Activated naive CD4-positive, alpha-beta T cell treated with anti-CD3 and anti-CD28 coated beads, Interleukin-2, amount 10 ng/mL, durations not matched to agents 7 days and 5 days (primary cell): Measurements from ENCODE around the gene ABHD2.
"Not testable (repeated sequence)": the region's sequence is repeated elsewhere in the genome, so short reads cannot be mapped to it uniquely, and the experiment has no call there.

Source experiments
- CTCF ChIA-PET: fragments of 350-600 bp; sonication (Branson Sonifier 250); formaldehyde crosslinking; loops from one replicate; lab custom pipeline; 2021; ENCODE audit warnings: antibody characterized with exemption; lab: Charles Lee
- DNase-seq: peaks from one replicate; pipeline ENCODE4 v3.0.0-alpha.2; 2020
- H3K27ac Mint-ChIP-seq: one replicate; pipeline ENCODE4 v1.8.0; 2021; ENCODE audit warnings: mild to moderate bottlenecking, moderate library complexity, mixed read lengths
- H3K27me3 Mint-ChIP-seq: one replicate; pipeline ENCODE4 v1.8.0; 2021; ENCODE audit warnings: mild to moderate bottlenecking, mixed read lengths
- H3K36me3 Mint-ChIP-seq: one replicate; pipeline ENCODE4 v1.8.0; 2021; ENCODE audit warnings: mixed read lengths
- H3K4me1 Mint-ChIP-seq: one replicate; pipeline ENCODE4 v1.8.0; 2021; ENCODE audit warnings: mixed read lengths
- H3K4me3 Mint-ChIP-seq: one replicate; pipeline ENCODE4 v1.8.0; 2021; ENCODE audit warnings: mild to moderate bottlenecking, moderate library complexity, mixed read lengths
- H3K9me3 Mint-ChIP-seq: one replicate; pipeline ENCODE4 v1.8.0; 2021; ENCODE audit warnings: mixed read lengths

Gene ABHD2, protein sequence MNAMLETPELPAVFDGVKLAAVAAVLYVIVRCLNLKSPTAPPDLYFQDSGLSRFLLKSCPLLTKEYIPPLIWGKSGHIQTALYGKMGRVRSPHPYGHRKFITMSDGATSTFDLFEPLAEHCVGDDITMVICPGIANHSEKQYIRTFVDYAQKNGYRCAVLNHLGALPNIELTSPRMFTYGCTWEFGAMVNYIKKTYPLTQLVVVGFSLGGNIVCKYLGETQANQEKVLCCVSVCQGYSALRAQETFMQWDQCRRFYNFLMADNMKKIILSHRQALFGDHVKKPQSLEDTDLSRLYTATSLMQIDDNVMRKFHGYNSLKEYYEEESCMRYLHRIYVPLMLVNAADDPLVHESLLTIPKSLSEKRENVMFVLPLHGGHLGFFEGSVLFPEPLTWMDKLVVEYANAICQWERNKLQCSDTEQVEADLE

DNA sequence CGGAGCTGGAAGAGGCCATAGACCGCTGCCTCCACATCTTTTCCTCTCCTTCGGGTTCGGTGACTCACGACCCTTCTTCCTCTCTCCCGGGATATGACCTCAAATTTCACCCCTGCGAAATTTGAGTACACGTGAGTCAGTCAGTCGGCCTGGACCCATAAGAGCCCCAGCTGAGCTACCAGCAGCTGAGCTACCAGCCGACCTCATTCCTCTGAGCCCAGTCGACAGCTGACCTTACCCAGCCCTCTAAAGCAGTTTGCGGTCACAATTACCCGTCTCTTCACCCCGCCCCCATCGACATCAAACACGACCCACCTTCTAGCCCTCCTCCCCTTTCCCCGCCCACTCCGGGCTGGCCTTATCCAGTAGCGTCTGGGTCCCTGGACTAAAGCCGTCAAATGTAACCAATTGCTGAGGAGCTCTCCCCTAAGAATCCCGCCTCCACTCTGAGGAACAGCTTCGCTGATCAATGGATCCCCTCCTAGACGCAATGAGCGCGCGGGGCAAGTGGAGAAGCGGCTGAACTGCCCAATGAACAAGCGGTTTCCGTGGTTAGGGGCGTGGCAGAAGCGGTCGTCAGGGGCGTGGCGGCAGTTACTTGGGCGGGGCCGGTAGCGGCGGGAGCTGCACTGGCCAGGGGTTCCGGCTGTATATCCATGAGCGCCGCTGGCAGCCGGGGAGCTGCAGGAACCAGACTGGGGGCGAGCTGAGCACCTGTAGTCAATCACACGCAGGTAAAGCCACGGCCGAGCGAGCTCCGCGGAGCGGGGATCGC, at the start of gene ABHD2:
TSS of gene ABHD2 (plus strand) at position 627 of the 775 bp plus-strand sequence. CDS start 27,872 bp downstream, outside the sequence.
- Mint-ChIP-seq H3K27me3 (peaks cover 3% of the 10 kb centered on the region), H3K36me3 (peaks cover 5% of the 10 kb centered on the region), H3K27ac (peak within 1 kb of the TSS; percentile 78), H3K4me1 (peaks cover 35% of the 10 kb centered on the region), H3K9me3 (no peaks in the 10 kb centered on the region), H3K4me3 (no peak within 1 kb of the TSS)
- peak; percentile 98 for DNase-seq
- CTCF ChIA-PET, result interaction anchor here (0.9 to 5.8 kb wide), 6 partner anchors 8 to 90 kb away, joined by 3 to 35 read pairs (median 6); no protein-coding TSS in a partner anchor

DNA sequence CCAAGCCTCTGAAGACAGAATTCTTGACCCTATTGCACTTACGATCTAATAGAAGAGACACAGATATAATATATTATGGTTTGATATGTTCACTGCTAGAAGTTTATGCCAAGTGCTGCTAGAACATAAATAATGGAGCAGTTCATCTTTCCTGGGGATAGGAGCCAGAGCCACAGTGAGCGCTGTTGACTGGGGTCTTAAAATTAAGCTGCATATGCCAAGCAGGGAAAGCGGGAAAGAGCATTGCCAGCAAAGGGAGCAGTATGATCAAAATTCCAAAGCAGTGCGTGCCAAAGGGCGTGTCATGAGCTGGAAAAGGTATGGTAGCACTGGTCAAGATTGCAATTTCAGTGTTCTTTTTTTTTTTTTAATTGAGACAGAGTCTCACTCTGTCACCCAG, 49.1 kb upstream of the ABHD2 start:
- Mint-ChIP-seq H3K27ac (no peak overlapping the region), H3K36me3 (no peaks in the 10 kb centered on the region), H3K27me3 (peaks cover 42% of the 10 kb centered on the region), H3K4me3 (no peak overlapping the region), H3K9me3 (no peaks in the 10 kb centered on the region), H3K4me1 (no peaks in the 10 kb centered on the region)
- no peak for DNase-seq
- CTCF ChIA-PET, result no interaction called here

DNA sequence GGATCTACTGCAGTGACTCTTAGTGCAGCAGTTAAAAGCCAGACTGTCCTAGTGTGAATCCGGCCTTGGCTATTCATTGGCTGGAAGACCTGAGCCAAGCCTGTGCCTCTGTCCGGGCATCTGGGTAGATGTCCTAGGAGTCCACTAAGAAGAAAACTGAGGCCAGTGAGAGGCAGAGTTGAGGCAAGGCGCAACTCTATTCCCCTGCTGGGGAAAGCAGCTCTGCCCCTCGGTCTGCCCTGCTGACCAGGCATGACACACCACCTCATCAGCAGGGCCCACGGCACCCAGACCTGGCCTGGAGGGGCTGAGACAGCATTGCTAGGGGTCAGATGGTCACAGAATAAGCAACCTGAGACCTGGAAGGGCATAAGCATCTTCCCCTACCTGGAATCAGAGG, 46.7 kb upstream of the ABHD2 start:
- no peak for DNase-seq
- peaks cover 3% of the 10 kb centered on the region for H3K36me3 Mint-ChIP-seq
- peaks cover 1% of the 10 kb centered on the region for H3K9me3 Mint-ChIP-seq
- H3K27me3 Mint-ChIP-seq, result peaks cover 35% of the 10 kb centered on the region
- no peaks in the 10 kb centered on the region for H3K4me1 Mint-ChIP-seq
- no peak overlapping the region for H3K27ac Mint-ChIP-seq
- CTCF ChIA-PET, result interaction anchor here (1.7 kb wide), 1 partner anchor 137 kb away, joined by 4 read pairs; no protein-coding TSS in a partner anchor
- H3K4me3 Mint-ChIP-seq, result no peak overlapping the region

DNA sequence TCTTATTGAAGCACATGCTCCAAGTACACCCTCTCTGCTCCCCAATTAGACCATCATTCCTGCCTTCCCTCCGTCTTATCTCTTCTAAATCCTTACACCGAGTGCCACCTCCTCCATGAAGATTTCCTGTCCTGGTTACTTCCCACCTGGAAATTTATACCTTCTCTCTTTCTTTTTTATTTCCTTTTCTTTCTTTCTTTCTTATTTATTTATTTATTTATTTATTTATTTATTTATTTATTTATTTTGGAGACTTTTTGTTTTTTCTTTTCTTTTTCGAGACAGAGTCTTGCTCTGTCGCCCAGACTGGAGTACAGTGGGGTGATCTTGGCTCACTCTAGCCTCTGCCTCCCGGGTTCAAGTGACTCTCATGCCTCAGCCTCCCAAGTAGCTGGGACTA, 45.9 kb upstream of the ABHD2 start:
- no peak overlapping the region for H3K27ac Mint-ChIP-seq
- H3K27me3 Mint-ChIP-seq, result peaks cover 34% of the 10 kb centered on the region
- no peak for DNase-seq
- H3K4me1 Mint-ChIP-seq, result no peaks in the 10 kb centered on the region
- peaks cover 3% of the 10 kb centered on the region for H3K36me3 Mint-ChIP-seq
- peaks cover 2% of the 10 kb centered on the region for H3K9me3 Mint-ChIP-seq
- H3K4me3 Mint-ChIP-seq, result no peak overlapping the region
- CTCF ChIA-PET, result interaction anchor here (1.7 kb wide), 1 partner anchor 138 kb away, joined by 4 read pairs; no protein-coding TSS in a partner anchor

DNA sequence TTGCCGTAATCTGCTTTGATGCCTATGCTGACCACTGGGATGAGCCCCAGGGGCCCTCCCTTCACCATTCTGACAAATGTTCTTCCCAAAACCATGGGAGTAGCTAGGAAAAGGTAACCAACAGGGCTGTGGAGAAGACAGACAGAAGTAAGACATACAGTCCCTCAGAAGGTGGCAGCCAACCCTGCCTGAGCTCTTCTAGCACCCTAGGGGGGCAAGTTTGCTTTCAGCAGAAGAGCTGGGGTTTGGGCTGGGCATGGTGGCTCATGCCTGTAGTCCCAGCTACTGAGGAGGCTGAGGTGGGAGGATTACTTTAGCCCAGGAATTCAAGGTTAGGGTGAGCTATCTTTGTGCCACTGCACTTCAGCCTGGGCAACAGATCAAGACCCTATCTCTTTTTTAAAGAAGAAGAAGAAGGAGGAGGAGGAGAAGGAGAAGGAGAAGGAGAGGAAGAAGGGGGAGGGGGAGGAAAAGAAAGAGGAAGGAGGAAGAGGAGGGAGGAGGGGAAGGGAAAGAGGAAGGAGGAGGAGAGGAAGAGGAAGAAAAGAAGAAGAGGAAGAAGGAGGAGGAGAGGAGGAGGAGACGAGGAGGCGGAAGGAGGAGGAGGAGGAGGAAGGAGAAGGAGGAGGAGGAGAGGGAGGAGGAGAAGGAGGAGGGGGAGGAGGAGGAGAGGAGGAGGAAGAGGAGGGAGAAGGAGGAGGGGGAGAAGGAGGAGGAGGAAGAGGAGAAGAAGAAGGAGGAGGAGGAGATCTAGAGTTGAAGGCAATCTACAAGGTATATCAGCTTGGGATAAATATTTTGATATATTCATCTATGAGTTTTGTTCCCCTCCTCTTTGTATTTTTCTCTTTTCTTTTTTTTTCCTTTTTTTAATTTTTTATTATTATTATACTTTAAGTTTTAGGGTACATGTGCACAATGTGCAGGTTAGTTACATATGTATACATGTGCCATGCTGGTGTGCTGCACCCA, 44.9 kb upstream of the ABHD2 start:
- DNase-seq, result no peak
- no peak overlapping the region for H3K4me3 Mint-ChIP-seq
- no peak overlapping the region for H3K27ac Mint-ChIP-seq
- H3K9me3 Mint-ChIP-seq, result peaks cover 4% of the 10 kb centered on the region
- H3K36me3 Mint-ChIP-seq, result peaks cover 5% of the 10 kb centered on the region
- CTCF ChIA-PET, result no interaction called here
- no peaks in the 10 kb centered on the region for H3K4me1 Mint-ChIP-seq
- H3K27me3 Mint-ChIP-seq, result peaks cover 24% of the 10 kb centered on the region

DNA sequence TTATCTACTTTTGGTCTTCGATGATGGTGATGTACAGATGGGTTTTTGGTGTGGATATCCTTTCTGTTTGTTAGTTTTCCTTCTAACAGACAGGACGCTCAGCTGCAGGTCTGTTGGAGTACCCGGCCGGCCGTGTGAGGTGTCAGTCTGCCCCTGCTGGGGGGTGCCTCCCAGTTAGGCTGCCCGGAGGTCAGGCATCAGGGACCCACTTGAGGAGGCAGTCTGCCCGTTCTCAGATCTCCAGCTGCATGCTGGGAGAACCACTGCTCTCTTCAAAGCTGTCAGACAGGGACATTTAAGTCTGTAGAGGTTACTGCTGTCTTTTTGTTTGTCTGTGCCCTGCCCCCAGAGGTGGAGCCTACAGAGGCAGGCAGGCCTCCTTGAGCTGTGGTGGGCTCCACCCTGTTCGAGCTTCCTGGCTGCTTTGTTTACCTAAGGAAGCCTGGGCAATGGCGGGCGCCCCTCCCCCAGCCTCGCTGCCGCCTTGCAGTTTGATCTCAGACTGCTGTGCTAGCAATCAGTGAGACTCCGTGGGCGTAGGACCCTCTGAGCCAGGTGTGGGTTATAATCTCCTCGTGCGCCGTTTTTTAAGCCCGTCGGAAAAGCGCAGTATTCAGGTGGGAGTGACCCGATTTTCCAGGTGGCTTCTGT, 39.1 kb upstream of the ABHD2 start:
- DNase-seq, CTCF ChIA-PET, H3K27me3 Mint-ChIP-seq, H3K4me3 Mint-ChIP-seq: not testable (repeated sequence)
- H3K9me3 Mint-ChIP-seq, result peaks cover 14% of the 10 kb centered on the region
- peaks cover 16% of the 10 kb centered on the region for H3K36me3 Mint-ChIP-seq
- H3K4me1 Mint-ChIP-seq, result peaks cover 27% of the 10 kb centered on the region
- H3K27ac Mint-ChIP-seq, result peak overlapping the region; percentile 83

DNA sequence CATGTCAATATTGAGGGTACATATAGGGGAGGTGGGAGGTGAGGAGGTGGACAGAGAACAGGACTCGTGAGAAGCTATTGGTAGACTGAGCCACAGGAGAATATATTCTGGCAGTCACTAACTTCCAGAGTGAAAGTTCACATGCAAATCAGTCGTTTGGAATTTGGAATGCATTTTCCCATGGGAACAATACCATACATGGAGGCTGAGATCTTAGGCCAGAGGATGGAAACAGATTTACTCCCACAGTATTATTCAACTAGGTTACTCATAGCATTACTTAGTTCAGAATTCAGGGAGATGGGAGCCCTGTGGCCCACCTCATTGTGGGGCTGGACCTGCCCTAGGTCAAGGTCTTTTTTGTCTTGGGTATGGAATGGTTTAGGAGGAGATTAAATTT, 36.4 kb upstream of the ABHD2 start:
- peaks cover 10% of the 10 kb centered on the region for H3K27me3 Mint-ChIP-seq
- H3K36me3 Mint-ChIP-seq, result peaks cover 12% of the 10 kb centered on the region
- CTCF ChIA-PET, result interaction anchor here (1.0 to 11.8 kb wide), 4 partner anchors 120 to 427 kb away, joined by 3 to 147 read pairs (median 6); no protein-coding TSS in a partner anchor
- H3K27ac Mint-ChIP-seq, result no peak overlapping the region
- H3K9me3 Mint-ChIP-seq, result peaks cover 12% of the 10 kb centered on the region
- peaks cover 27% of the 10 kb centered on the region for H3K4me1 Mint-ChIP-seq
- DNase-seq, result no peak
- no peak overlapping the region for H3K4me3 Mint-ChIP-seq

DNA sequence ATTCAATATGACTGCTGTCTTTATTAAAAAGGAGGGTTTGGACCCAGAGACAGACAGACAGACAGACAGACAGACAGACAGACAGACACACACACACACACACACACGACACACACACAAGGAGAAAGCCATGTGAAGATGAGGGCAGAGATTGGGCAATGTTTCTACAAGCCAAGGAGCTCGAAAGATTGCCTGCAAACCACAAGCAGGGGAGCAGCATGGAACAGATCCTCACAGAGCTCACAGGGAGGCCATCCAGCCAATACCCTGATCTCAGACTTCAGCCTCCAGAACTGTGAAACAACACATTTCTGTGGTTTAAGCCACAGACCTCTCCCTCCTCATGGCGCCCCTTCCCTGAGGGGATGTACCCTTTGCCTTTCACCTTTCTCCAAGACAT, 35.8 kb upstream of the ABHD2 start:
- peaks cover 12% of the 10 kb centered on the region for H3K36me3 Mint-ChIP-seq
- peaks cover 10% of the 10 kb centered on the region for H3K27me3 Mint-ChIP-seq
- peaks cover 12% of the 10 kb centered on the region for H3K9me3 Mint-ChIP-seq
- no peak overlapping the region for H3K27ac Mint-ChIP-seq
- DNase-seq, result no peak
- peaks cover 30% of the 10 kb centered on the region for H3K4me1 Mint-ChIP-seq
- CTCF ChIA-PET, result interaction anchor here (0.9 to 11.8 kb wide), 6 partner anchors 75 to 428 kb away, joined by 3 to 147 read pairs (median 4); no protein-coding TSS in a partner anchor
- H3K4me3 Mint-ChIP-seq, result no peak overlapping the region

DNA sequence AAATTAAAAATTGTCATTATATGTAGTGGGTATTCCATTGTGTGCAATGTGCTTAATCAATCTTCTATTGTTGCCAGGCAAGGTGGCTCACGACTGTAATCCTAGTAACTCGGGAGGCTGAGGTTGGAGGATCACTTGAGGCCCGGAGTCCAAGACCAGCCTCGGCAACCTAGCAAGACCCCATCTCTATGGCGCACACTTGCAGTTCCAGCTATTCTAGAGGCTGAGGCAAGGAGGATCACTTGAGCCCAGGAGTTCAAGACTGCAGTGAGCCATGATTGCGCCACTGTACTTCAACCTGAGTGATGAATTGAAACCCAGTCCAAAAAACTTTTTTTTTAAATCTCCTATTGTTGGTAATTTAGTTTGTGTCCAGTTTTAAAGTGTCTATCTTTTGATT, 33.4 kb upstream of the ABHD2 start:
- Mint-ChIP-seq H3K27ac (no peak overlapping the region), H3K9me3 (peaks cover 4% of the 10 kb centered on the region), H3K4me3 (no peak overlapping the region), H3K4me1 (peaks cover 19% of the 10 kb centered on the region), H3K36me3 (peaks cover 1% of the 10 kb centered on the region), H3K27me3 (peaks cover 20% of the 10 kb centered on the region)
- CTCF ChIA-PET, result interaction anchor here (0.6 to 11.8 kb wide), 4 partner anchors 75 to 152 kb away, joined by 3 to 147 read pairs (median 4); no protein-coding TSS in a partner anchor
- DNase-seq, result no peak

DNA sequence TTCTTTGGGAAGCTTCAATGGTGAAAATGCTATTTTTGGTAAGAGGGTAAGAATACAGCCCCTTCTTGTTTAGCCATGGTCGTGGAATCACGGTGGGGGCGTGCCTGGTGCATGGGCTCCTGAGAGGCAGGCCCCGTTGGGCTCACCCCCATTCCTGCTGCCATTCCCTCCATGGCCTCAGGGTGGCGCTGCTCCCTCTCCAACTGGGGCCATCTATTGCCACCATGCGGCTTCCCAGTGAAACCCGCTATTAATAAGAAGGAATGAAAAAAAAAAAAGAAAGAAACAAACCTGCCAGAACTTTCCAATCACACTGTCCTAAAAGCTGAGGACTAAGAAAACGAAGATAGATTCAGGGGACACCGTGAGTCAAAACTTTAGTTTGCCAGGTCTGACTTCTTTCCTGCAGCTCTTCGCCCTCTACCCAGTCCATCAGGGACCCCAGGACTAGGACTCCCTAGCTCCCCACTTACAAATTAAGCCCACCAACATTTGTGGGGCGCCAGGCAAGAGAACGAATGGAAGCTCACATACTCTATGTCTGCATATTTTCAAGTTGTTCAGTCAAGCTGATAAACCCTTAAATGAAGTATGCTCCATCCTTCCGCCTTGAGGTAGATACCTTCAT, 30.6 kb upstream of the ABHD2 start:
- H3K4me1 Mint-ChIP-seq, result peaks cover 7% of the 10 kb centered on the region
- H3K9me3 Mint-ChIP-seq, result no peaks in the 10 kb centered on the region
- DNase-seq, result peak; percentile 87
- H3K4me3 Mint-ChIP-seq, result no peak overlapping the region
- CTCF ChIA-PET, result interaction anchor here (0.6 to 11.8 kb wide), 32 partner anchors 10 to 299 kb away, joined by 3 to 147 read pairs (median 4); partner anchors contain the start of genes ABHD2 and FANCI
- no peak overlapping the region for H3K27ac Mint-ChIP-seq
- no peaks in the 10 kb centered on the region for H3K36me3 Mint-ChIP-seq
- H3K27me3 Mint-ChIP-seq, result peaks cover 24% of the 10 kb centered on the region

DNA sequence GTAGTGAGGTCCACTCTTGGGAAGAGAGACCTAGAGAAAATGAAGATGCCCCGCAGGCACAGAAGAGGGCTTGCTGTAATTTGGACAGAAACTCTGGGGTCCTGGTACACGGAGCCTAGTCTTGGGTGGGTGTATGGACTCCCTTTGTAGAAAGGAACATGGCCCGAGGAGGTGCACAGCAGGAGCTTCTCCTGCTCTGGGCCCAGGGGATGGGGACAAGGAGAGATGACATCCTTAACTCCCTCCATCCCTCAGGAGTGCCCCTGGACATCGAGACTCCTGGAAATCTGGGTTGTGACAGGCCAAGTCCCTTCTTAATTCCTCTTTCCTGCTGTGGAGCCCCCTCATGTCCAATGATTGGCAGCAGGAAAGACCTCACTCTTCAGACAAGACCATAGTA, 29.9 kb upstream of the ABHD2 start:
- no peak overlapping the region for H3K27ac Mint-ChIP-seq

DNA sequence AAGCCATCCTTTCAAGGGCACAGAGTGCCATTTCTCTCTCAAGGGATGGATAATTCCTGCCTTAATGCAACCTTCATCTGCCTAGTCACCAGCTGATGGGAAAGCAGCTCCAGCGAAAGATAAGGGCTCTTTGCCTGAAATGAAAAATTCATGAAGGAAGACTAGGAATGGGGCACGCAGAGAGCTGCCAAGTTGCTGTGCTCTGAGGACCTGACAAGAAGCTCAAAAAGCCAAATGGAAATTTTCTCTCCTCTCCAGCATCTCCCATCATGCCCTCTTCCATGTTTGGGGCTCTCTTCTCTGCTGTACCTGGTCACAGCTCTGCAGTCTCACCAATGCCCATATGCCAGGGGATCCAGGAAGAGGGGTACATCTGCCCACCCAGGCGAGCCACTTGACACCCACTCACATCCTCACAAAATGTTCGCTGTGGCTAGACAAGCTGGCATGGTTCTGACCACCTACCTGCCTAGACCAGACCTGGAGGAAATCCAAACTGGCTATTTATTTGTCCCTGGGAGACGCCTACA, 29.3 kb upstream of the ABHD2 start:
- no peak for DNase-seq
- Mint-ChIP-seq H3K27me3 (peaks cover 24% of the 10 kb centered on the region), H3K4me3 (no peak overlapping the region), H3K36me3 (no peaks in the 10 kb centered on the region), H3K27ac (no peak overlapping the region), H3K9me3 (no peaks in the 10 kb centered on the region), H3K4me1 (peaks cover 5% of the 10 kb centered on the region)
- CTCF ChIA-PET, result interaction anchor here (1.1 to 11.8 kb wide), 13 partner anchors 9 to 147 kb away, joined by 3 to 147 read pairs (median 17); partner anchors contain the start of gene ABHD2

More for the DNA sequence above, 29.9 kb upstream of the ABHD2 start:
- no peak for DNase-seq
- no peaks in the 10 kb centered on the region for H3K9me3 Mint-ChIP-seq
- peaks cover 24% of the 10 kb centered on the region for H3K27me3 Mint-ChIP-seq
- H3K36me3 Mint-ChIP-seq, result no peaks in the 10 kb centered on the region
- H3K4me3 Mint-ChIP-seq, result no peak overlapping the region
- peaks cover 5% of the 10 kb centered on the region for H3K4me1 Mint-ChIP-seq
- CTCF ChIA-PET, result interaction anchor here (0.6 to 11.8 kb wide), 26 partner anchors 9 to 299 kb away, joined by 3 to 147 read pairs (median 4); partner anchors contain the start of genes ABHD2 and FANCI
